SK-N-SH treated with all-trans-retinoic acid at 6 μM for 48 hours (cell line): ENCODE results near the gene KRTAP22-2.

ENCODE experiments used
- ATAC-seq: fragments of 200-7000 bp; cut with Tn5 transposase; 3 replicates; pipeline ENCODE4 v1.9.1; 2020; ENCODE audit warnings: mild to moderate bottlenecking, moderate library complexity
- ARNTL ChIP-seq: fragments of 450-650 bp; formaldehyde crosslinking; IDR thresholded peaks from 2 replicates; pipeline ENCODE4 v1.5.0; 2020; ENCODE audit warnings: low read depth, mild to moderate bottlenecking, moderate library complexity, borderline replicate concordance
- BACH2 ChIP-seq: fragments of 250-450 bp; sonication (Bioruptor Pico); IDR thresholded peaks from 2 replicates; pipeline ENCODE4 v1.9.0; 2021; ENCODE audit warnings: mild to moderate bottlenecking, borderline replicate concordance
- CREB5 ChIP-seq: fragments of 250-450 bp; sonication (Bioruptor Pico); IDR thresholded peaks from 2 replicates; pipeline ENCODE4 v1.5.1; 2020; ENCODE audit warnings: low read depth, mild to moderate bottlenecking, moderate library complexity
- CSRNP3 ChIP-seq: fragments of 250-450 bp; sonication (Bioruptor Pico); IDR thresholded peaks from 2 replicates; pipeline ENCODE4 v1.5.1; 2021; ENCODE audit warnings: mild to moderate bottlenecking, moderate library complexity
- ESRRG ChIP-seq: fragments of 250-450 bp; sonication (Bioruptor Pico); IDR thresholded peaks from 2 replicates; pipeline ENCODE4 v1.6.1; 2021; ENCODE audit warnings: mild to moderate bottlenecking
- ISL1 ChIP-seq: fragments of 250-450 bp; sonication (Bioruptor Pico); IDR thresholded peaks from 2 replicates; pipeline ENCODE4 v2.1.2; 2022; ENCODE audit warnings: mild to moderate bottlenecking, moderate library complexity
- OSR1 ChIP-seq: fragments of 250-450 bp; sonication (Bioruptor Pico); IDR thresholded peaks from 2 replicates; pipeline ENCODE4 v1.8.0; 2022; ENCODE audit warnings: moderate library complexity, mild to moderate bottlenecking, inconsistent platforms
- PATZ1 ChIP-seq: fragments of 250-450 bp; sonication (Bioruptor Pico); IDR thresholded peaks from 2 replicates; pipeline ENCODE4 v1.8.0; 2020; ENCODE audit warnings: mild to moderate bottlenecking, moderate library complexity, borderline replicate concordance
- POU6F1 ChIP-seq: fragments of 250-450 bp; sonication (Bioruptor Pico); IDR thresholded peaks from 2 replicates; pipeline ENCODE4 v1.8.0; 2021; ENCODE audit warnings: low read depth, mild to moderate bottlenecking, moderate library complexity, borderline replicate concordance
- PPARA ChIP-seq: fragments of 250-450 bp; sonication (Bioruptor Pico); IDR thresholded peaks from 2 replicates; pipeline ENCODE4 v1.5.0; 2020; ENCODE audit warnings: mild to moderate bottlenecking, borderline replicate concordance
- RARB ChIP-seq: fragments of 250-450 bp; sonication (Bioruptor Pico); IDR thresholded peaks from 2 replicates; pipeline ENCODE4 v1.8.0; 2021; ENCODE audit warnings: mild to moderate bottlenecking, moderate library complexity
- SNAI2 ChIP-seq: fragments of 250-450 bp; sonication (Bioruptor Pico); IDR thresholded peaks from 2 replicates; pipeline ENCODE4 v1.5.0; 2020; ENCODE audit warnings: mild to moderate bottlenecking, moderate library complexity
- TCF4 ChIP-seq: fragments of 250-450 bp; sonication (Bioruptor Pico); IDR thresholded peaks from 2 replicates; pipeline ENCODE4 v1.8.0; 2021; ENCODE audit warnings: mild to moderate bottlenecking, moderate library complexity, borderline replicate concordance
- TOX ChIP-seq: fragments of 250-450 bp; sonication (Bioruptor Pico); IDR thresholded peaks from 2 replicates; pipeline ENCODE4 v1.8.0; 2021; ENCODE audit warnings: mild to moderate bottlenecking, moderate library complexity, borderline replicate concordance
- ZC3H10 ChIP-seq: fragments of 250-450 bp; sonication (Bioruptor Pico); IDR thresholded peaks from 2 replicates; pipeline ENCODE4 v1.5.1; 2021; ENCODE audit warnings: mild to moderate bottlenecking, moderate library complexity
- ZFP3 ChIP-seq: fragments of 250-450 bp; sonication (Bioruptor Pico); IDR thresholded peaks from 2 replicates; pipeline ENCODE4 v1.5.0; 2020; ENCODE audit warnings: mild to moderate bottlenecking, moderate library complexity
- ZFP30 ChIP-seq: fragments of 450-650 bp; formaldehyde crosslinking; IDR thresholded peaks from 2 replicates; pipeline ENCODE4 v1.5.0; 2022; ENCODE audit warnings: mild to moderate bottlenecking, moderate library complexity
- ZNF565 ChIP-seq: fragments of 450-650 bp; formaldehyde crosslinking; conservative IDR thresholded peaks from 2 replicates; pipeline ENCODE4 v1.5.0; 2020; ENCODE audit warnings: low read depth, mild to moderate bottlenecking, moderate library complexity
- ZNF70 ChIP-seq: fragments of 450-650 bp; formaldehyde crosslinking; IDR thresholded peaks from 2 replicates; pipeline ENCODE4 v1.5.0; 2020; ENCODE audit warnings: mild to moderate bottlenecking, moderate library complexity
- TF ChIP-seq, protein P1 (sequence below): fragments of 250-450 bp; sonication (Bioruptor Pico); IDR thresholded peaks from 2 replicates; pipeline ENCODE4 v1.5.0; 2020; ENCODE audit warnings: mild to moderate bottlenecking, moderate library complexity

KRTAP22-2 gene

GRCh38 chr21:30567617-30568016, 22.6 kb downstream of the KRTAP22-2 start:
- TF ChIP-seq, protein P1, sequence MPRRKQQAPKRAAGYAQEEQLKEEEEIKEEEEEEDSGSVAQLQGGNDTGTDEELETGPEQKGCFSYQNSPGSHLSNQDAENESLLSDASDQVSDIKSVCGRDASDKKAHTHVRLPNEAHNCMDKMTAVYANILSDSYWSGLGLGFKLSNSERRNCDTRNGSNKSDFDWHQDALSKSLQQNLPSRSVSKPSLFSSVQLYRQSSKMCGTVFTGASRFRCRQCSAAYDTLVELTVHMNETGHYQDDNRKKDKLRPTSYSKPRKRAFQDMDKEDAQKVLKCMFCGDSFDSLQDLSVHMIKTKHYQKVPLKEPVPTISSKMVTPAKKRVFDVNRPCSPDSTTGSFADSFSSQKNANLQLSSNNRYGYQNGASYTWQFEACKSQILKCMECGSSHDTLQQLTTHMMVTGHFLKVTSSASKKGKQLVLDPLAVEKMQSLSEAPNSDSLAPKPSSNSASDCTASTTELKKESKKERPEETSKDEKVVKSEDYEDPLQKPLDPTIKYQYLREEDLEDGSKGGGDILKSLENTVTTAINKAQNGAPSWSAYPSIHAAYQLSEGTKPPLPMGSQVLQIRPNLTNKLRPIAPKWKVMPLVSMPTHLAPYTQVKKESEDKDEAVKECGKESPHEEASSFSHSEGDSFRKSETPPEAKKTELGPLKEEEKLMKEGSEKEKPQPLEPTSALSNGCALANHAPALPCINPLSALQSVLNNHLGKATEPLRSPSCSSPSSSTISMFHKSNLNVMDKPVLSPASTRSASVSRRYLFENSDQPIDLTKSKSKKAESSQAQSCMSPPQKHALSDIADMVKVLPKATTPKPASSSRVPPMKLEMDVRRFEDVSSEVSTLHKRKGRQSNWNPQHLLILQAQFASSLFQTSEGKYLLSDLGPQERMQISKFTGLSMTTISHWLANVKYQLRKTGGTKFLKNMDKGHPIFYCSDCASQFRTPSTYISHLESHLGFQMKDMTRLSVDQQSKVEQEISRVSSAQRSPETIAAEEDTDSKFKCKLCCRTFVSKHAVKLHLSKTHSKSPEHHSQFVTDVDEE (CRISPR knock-in tag), result no peak
- no peak for TF ChIP-seq ARNTL
- no peak for TF ChIP-seq ZC3H10 (CRISPR knock-in tag)
- no peak for TF ChIP-seq TCF4
- TF ChIP-seq BACH2 (CRISPR knock-in tag), result no peak
- no peak for TF ChIP-seq PATZ1 (CRISPR knock-in tag)
- TF ChIP-seq, all 23 proteins: peak for 0
- no peak for ATAC-seq

GRCh38 chr21:30563630-30564029, 26.6 kb downstream of the KRTAP22-2 start:
- ATAC-seq, result no peak
- TF ChIP-seq TOX (no peak), ISL1 (CRISPR knock-in tag) (no peak), ZC3H10 (CRISPR knock-in tag) (no peak)

- no peak for ATAC-seq
- no peak for TF ChIP-seq ZFP3
- TF ChIP-seq ESRRG (CRISPR knock-in tag), result no peak
- TF ChIP-seq PATZ1 (CRISPR knock-in tag), result no peak
- no peak for TF ChIP-seq SNAI2 (CRISPR knock-in tag)
- no peak for TF ChIP-seq OSR1
- TF ChIP-seq ZC3H10 (CRISPR knock-in tag), result no peak
- TF ChIP-seq ARNTL, result no peak
- TF ChIP-seq ZNF70 (CRISPR knock-in tag), result no peak
- TF ChIP-seq ZNF565 (CRISPR knock-in tag), result no peak
- no peak for TF ChIP-seq POU6F1 (CRISPR knock-in tag)
- no peak for TF ChIP-seq ZFP30
- no peak for TF ChIP-seq CREB5 (CRISPR knock-in tag)
- no peak for TF ChIP-seq RARB (CRISPR knock-in tag)
- no peak for TF ChIP-seq PPARA (CRISPR knock-in tag)
- TF ChIP-seq CSRNP3 (CRISPR knock-in tag), result no peak
Measured at GRCh38 chr21:30563072-30563471, 27.1 kb downstream of the KRTAP22-2 start.
